Left renal cortex interstitium (tissue), 4 donors: ENCODE measurements around the gene ZNF611. TPM values are rescaled to one million over a fixed set of nuclear protein-coding genes. Genes with fewer than 3 reads are reported as not detected.
A peak's percentile ranks its signal among the peaks of the same experiment; 100 is the strongest.
"Not testable (repeated sequence)": the region's sequence is repeated elsewhere in the genome, so short reads cannot be mapped to it uniquely, and the experiment has no call there.

ENCODE experiments used
- DNase-seq, 4 donors: peaks; one replicate each; pipeline ENCODE4 v3.0.0-alpha.2; 2013; ENCODE audit warnings: low read depth in 4 of 4, low spot score in 2 of 4, missing footprints in 1 of 4
- polyA plus RNA-seq, 4 donors: library from polyadenylated mRNA; unstranded; fragments of 120-200 nt; gene quantifications; one replicate each; pipeline ENCODE4 v1.2.1, GENCODE V29; 2013; ENCODE audit not compliant: insufficient read length in 4 of 4

The ZNF611 gene
- 10 to 100 TPM; 13.1 to 26.6 (median 18.3) TPM for polyA plus RNA-seq

GRCh38 chr19:52734893-52735661 is at the start of gene ZNF611:
Gene ZNF611, minus strand, starts transcription at chr19:52735044. Its CDS starts 19,150 bp downstream, at chr19:52715894.
- DNase-seq, result peak; percentile 79 to 94 (median 91)

- DNase-seq, result not testable (repeated sequence)
Observed at GRCh38 chr19:52782864-52783263, 48.0 kb upstream of the ZNF611 start.

- DNase-seq, result no peak
Observed at GRCh38 chr19:52778811-52779210, 44.0 kb upstream of the ZNF611 start.

- not testable (repeated sequence) for DNase-seq
Observed at GRCh38 chr19:52756447-52756846, 21.6 kb upstream of the ZNF611 start.

GRCh38 chr19:52749780-52750179 is 14.9 kb upstream of the ZNF611 start:
- DNase-seq, result no peak

- DNase-seq, result peak in 1 of 4 donors; percentile 50
Observed at GRCh38 chr19:52748336-52748950, 13.6 kb upstream of the ZNF611 start.

GRCh38 chr19:52745919-52746318 is 11.1 kb upstream of the ZNF611 start:
- DNase-seq, result not testable (repeated sequence)

GRCh38 chr19:52743091-52743490 is 8.2 kb upstream of the ZNF611 start:
- no peak for DNase-seq

- DNase-seq, result no peak
Observed at GRCh38 chr19:52742516-52742915, 7.7 kb upstream of the ZNF611 start.

- no peak for DNase-seq
Observed at GRCh38 chr19:52741951-52742485, 7.2 kb upstream of the ZNF611 start.

GRCh38 chr19:52741371-52741770 is 6.5 kb upstream of the ZNF611 start:
- not testable (repeated sequence) for DNase-seq

- DNase-seq, result no peak
Observed at GRCh38 chr19:52739576-52739975, 4.7 kb upstream of the ZNF611 start.

- peak in 1 of 4 donors; percentile 46 for DNase-seq
Observed at GRCh38 chr19:52735734-52736133, 890 bp upstream of the ZNF611 start.

- DNase-seq, result no peak
Observed at GRCh38 chr19:52734331-52734892, 432 bp downstream of the ZNF611 start.

GRCh38 chr19:52726051-52726450 is 8.8 kb downstream of the ZNF611 start:
- DNase-seq, result not testable (repeated sequence)

GRCh38 chr19:52725528-52725961 is 9.3 kb downstream of the ZNF611 start:
- no peak for DNase-seq

GRCh38 chr19:52724701-52725514 is 9.9 kb downstream of the ZNF611 start:
- no peak for DNase-seq

- DNase-seq, result not testable (repeated sequence)
Observed at GRCh38 chr19:52723907-52724598, 10.8 kb downstream of the ZNF611 start.

GRCh38 chr19:52722062-52723003 is 12.5 kb downstream of the ZNF611 start:
- no peak for DNase-seq
